H1 (cell line): ENCODE data around the gene NPAS4. TPM values are rescaled to one million over a fixed set of nuclear protein-coding genes. Genes with fewer than 3 reads are reported as not detected.

Source experiments
- SIN3A ChIP-seq, 2 experiments: IDR thresholded peaks in 1 of 2; conservative IDR thresholded peaks in 1 of 2; 2 replicates each; pipeline ENCODE4 v1.6.1; 2011 to 2012; ENCODE audit warnings: low read length in 2 of 2, improper control_type of control experiment in 1 of 2, low read depth in 1 of 2, mild to moderate bottlenecking in 1 of 2
- polyA plus RNA-seq, 7 experiments: library from polyadenylated mRNA; depleted of rRNA in 3 of 7; stranded (reverse) in 5 of 7; unstranded in 2 of 7; fragments of >200 nt in 5 of 7; fragments of 200-250 nt in 2 of 7; gene quantifications; 1 replicate in 5 of 7; 2 replicates in 1 of 7; 4 replicates in 1 of 7; pipeline versions ENCODE4 v1.2.1 to v1.2.3, GENCODE V29; 2011 to 2013; ENCODE audit warnings: missing spikeins in 2 of 7, mixed read lengths in 2 of 7
- total RNA-seq: library from RNA; stranded (reverse); fragmentation: NEBNext Ultra II Directional; extraction: Animal tissue kit (Norgen Biotek cat#: 25700); gene quantifications from 2 replicates; pipeline ENCODE4 v1.2.1, GENCODE V29; 2021

Gene NPAS4
- total and polyA plus RNA-seq, 2 of the 8 experiments (the other 6 are each of a cell fraction or from before 2014, with no cell fraction given), result 0.73 to 0.99 TPM

- peak; percentile 9 to 23; a peak in 1 of 4 replicates for TF ChIP-seq SIN3A (conservative IDR thresholded peaks at IDR 0.05 in 1 of 2, IDR thresholded peaks at IDR 0.05 in 1 of 2; ENCODE audit: low read depth in 1 of 2, low read length in 2 of 2)
Observed at GRCh38 chr11:66466225-66467033, 45.6 kb downstream of the NPAS4 start, which contains the start of gene PELI3 (continued).
